ENCODE results near the gene RIMS3.
"Not testable (repeated sequence)": the region's sequence is repeated elsewhere in the genome, so short reads cannot be mapped to it uniquely, and the experiment has no call there.

Gene RIMS3

DNA sequence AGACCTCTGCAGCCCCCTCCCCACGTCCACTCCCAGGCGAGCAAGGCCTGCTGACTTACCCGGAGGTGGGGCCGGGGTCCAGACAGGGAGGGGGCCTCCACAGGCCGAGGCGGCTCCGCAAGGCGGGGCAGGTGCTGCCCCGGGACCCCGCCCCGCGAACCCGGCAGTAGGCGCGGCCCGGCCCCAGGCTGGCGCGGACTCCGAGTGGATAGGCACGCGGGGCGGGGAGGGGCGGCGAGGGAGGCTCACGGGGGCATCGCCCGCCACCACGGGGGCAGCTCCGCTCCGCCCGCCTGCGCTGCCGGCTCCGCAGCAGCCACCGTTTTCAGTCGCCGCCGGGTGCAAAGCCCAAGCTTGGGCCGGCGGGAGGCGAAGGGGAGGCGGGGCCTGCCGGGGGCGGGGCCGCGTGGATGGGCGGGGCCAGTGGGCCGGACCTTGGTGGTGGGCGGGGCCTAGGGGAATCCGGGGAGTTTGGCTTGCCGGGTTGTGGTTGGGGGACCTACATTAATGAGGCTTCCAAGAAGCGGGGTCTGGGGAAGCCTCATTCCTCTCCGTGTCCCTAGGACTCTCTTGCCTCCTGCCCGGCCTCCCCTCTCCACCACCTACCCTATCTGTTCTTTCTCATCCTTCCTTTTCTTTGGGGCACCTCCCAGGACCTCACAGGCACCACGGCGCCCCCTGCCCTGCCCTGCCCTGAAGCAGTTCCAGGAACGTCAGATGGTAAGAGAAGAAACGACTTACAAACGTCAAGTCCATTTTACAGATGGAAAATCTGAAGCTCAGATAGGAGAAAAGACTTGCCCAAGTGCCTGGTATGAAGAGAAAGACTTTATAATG, at the start of gene RIMS3:
TSS of gene RIMS3 (minus strand) at position 348 of the 837 bp plus-strand sequence. CDS start 23,757 bp downstream, outside the sequence.
- peak; percentile 70 for DNase-seq

DNA sequence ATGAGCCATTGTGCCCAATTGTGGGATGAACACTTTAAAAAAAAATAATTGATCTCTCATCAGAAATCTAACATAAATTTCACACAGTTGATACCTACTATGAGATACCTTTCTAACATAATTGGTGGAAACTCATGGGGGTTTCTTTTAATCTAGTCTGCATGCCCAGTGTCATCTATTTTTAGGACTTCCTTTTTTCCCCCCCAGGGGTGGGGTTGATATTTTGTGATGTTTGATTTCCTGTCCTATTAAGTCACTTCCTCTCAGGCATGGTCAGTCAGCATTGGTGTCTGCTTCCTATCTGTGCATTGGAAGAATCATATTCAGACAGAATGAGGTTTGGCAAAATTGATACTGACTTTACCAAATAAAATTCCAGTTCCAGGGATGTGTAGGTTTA, 47.5 kb upstream of the RIMS3 start:
- DNase-seq, result no peak

DNA sequence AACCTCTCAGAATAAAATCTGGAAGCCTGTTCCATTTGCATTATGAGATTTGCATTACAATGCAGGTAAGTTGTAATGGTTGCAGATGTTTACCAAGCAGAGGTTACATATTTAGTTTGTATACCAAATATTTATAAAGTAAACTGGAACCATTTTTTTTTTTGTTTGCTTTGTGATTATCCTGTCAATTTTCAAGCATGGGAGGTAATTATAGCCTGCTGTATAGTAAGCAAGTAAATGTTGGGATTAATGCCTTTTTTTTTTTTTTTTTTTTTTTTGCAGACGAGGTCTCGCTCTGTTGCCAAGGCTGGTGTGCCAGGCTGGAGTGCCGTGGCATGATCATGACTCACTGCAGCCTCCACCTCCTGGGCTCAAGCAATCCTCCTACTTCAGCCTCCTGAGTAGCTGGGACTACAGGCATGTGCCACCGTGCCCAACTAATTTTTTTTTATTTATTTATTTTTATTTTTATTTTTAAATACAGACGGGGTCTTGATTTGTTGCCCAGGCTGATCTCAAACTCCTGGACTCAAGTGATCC, 47.0 kb upstream of the RIMS3 start:
- DNase-seq, result peak; percentile 67

DNA sequence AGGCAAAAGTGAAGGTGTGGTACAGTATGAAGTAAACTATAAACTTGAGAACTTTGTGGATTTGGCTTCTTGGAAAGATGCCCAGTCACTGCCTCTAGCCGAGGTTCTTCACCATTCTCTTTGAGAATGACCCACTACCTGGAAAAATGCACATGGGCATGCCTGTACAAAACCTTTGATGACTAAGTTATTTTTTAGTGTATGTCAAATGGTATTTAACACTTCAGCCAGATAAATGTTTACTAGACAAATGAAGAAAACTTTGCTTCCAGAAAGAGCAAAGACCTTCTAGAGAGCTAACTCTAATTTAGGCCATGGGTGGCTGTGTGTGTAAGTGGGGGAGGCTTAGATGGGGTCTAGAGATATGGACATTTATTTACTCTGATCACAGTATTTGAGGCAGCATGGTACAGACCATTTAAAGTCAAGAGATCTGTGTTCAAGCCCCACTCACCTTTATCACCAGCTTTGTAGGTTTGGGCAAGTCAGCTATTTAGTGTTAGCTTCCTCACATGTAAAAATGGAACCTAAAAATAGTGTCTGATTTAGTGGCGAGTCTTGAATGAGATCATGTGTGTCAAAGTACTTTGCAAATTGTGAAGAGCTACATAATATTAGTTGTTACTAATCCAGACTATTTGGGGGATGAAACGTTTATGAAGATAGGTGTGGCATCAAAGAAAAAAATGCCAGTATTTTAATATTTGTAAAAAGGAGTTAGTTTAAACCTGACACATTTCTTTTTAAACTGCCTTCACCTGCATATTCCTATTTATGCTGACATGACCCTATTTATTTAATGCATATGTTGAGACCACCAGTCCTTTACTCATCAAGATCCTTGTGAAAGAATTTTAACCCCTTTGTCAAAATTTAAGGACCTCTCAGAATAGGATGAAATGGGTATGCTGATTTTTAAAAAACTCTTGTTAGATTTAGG, 46.3 kb upstream of the RIMS3 start:
- DNase-seq, result peak; percentile 59

DNA sequence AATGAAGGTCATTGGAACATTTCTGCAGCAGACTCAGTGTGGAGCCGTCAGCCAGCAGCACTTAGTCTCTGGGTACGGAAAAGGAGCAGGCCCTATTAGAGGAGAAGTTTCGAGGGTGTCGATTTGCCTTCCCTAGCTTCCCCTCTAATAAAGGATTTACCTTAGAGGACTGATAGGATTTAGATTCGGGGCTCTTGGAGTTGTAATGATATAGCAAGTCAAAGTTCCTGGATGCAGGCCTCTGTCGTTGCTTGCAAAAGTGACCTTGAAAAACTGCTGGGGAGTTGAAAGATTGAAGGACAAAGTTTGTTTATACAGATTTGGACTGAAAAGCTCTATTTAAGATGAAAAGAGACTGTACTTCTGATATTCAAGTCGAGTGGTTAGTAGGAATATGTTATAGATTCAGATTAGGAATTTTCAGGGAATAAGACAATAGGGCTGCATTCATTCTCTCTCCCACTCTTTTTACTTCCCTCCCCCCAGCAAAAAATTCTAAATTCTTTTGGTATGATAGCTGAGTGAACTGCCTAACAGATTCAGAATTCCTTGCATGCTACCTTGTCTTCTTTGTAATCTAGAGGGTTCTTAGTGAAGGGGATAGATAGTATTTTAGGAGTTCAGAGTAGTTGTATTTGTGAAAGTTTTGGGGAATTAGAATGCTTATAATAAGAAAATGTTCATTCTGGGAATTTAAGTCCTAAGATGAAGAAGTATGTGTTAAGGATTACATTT, 45.3 kb upstream of the RIMS3 start:
- DNase-seq, result no peak

DNA sequence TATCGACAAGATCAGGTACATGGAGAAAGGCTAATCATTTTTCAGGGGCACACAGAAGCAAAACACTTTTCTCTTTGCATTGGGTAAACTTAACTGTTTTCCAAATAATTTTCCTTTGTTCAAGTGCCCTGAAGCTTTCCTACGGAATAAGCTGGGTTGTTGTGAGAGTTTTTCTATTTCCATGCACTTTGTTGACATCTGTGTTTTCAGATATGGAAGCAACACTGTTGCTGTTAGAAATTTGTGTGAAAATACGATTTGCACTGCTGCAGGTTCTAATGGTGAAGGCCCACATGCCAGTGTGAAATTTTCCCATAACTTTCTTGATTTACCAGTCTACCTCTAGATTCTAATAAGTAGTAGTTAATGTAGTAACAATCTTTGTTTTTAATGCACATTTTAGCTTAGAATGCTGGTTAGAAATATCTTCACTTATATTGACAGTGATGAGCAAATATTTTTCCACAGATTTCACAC, 44.4 kb upstream of the RIMS3 start:
- DNase-seq, result no peak

DNA sequence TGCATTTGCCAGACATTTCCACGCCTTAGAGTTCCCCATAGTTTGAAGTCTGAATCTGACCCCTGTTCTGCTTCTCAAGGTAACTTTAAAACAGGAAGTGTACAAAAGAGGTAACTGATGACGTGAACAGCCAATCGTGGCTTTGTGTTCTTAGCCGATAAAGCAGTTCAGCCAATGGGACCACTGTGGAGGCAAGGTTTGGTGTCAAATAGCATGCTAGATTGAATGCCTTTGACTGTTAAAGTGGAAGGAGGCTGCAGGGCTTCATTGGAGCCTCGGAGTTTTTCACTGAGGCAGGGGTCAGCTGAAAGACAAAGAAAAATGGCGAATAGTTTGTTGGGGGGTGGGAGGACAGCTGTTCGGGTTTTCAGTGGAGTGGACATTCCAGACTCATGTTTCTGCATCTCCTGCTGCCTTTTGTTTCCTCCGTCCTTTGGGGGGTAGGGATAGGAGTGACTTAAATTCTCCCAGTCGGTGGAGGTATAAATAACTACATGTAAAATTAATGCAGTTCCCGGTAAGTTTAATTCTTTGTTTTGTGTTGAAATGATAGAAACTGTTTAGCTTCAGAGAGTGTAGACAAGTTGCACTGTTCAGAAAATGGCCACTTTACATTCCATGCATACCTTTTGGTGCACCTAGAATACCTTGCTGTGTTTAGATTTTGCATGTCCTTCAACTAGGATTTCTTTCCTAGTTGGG, 43.8 kb upstream of the RIMS3 start:
- peak; percentile 98 for DNase-seq

DNA sequence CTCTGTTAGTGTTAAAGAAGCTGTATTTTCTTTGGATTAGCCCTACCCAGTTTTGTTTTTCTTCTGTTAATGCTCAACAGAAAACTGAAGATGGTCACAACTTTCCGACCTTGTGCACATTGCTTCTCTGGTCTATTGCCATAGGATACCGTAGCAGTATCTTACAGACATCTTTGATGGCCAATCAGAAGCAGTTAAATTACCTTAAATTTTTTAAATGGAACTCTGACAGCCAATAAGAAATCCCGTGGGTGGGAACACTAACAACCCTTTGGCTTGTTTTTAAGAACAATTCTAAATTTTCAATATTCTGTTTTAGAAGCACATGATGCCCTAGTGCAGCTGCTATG, 43.2 kb upstream of the RIMS3 start:
- DNase-seq, result peak; percentile 93

DNA sequence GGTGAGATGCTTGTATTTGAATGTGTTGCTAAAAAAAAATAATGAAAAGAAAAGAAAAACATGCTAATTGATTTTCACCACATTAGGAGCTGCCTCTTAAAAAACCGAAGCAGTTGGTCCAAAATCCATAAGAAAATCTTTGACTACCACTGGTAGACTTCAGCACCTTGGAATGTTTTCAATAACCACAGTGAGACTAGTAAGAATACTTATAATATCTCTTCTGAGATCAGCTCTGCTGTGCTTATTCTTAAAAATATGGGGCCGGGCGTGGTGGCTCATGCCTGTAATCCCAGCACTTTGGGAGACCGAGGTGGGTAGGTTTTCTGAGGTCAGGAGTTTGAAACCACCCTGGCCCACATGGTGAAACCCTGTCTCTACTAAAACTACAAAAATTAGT, 41.1 kb upstream of the RIMS3 start:
- no peak for DNase-seq

DNA sequence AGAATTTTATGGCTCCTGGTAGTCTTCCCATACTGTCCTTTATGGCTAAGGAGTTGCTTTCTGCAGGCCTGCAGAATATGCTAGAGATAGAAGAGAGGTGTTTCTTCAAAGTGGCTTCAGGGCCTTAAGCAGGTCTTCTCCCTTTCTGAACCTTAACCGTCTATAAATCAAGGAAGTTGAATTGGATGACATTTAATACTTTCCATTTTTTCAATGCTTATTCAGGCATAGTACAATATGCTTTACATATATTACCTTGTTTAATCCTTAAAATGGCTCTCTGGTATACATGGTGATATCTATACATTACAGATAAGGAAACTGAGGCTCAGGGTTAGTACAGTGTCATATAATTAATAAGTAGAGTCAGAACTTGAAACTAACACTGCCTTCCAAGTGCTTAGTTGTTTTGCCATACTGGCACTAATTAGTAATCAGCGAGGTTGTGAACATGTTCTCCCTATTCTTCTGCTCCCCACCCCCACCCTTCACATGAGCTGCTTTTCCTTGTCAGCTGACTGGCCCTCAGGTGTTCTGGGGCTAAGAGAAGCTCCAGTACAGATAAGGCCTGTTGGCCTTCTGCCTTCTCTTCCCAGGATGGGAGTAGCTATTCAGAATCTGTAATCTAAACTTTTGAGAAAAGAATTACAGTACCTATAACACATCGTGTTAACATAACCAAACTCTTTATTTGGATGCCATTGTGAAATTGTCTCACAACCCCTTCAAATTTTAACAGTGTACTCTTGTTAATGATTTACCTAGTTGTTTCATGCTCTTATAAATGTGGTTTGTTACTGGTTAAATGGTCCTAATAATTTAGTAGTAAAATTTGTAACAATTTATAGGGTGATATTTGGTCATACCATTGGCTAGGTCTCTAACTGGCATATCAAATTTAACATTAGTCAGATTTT, 39.6 kb upstream of the RIMS3 start:
- DNase-seq, result no peak

DNA sequence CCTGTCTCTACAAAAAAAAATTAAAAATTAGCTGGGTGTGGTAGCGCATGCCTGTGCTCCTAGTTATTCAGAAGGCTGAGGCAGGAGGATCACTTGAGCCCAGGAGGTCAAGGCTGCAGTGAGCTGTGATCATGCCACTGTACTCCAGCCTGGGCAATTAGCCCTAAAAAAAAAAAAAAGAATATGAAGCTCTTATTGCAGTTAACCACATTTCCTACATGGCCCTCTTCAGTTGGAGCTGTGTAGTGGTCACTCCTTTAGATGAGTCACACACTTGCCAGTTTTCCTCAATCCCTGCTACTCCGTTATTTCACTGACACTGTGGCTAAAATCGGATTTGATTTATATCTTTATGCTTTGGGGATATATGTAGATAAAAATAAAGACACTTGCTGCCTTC, 37.8 kb upstream of the RIMS3 start:
- DNase-seq, result no peak

DNA sequence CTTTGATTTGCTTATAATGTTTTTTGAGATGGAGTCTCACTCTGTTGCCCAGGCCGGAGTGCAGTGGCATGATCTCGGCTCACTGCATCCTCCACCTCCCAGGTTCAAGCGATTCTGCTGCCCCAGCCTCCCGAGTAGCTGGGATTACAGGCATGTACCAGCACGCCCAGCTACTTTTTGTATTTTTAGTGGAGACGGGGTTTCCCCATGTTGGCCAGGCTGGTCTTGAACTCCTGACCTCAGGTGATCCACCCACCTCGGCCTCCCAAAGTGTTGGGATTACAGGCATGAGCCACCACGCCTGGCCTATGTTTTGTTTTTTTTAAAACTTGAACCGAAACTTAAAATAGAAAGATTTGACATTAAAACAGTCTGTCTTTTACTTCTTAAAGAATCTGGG, 37.3 kb upstream of the RIMS3 start:
- not testable (repeated sequence) for DNase-seq

DNA sequence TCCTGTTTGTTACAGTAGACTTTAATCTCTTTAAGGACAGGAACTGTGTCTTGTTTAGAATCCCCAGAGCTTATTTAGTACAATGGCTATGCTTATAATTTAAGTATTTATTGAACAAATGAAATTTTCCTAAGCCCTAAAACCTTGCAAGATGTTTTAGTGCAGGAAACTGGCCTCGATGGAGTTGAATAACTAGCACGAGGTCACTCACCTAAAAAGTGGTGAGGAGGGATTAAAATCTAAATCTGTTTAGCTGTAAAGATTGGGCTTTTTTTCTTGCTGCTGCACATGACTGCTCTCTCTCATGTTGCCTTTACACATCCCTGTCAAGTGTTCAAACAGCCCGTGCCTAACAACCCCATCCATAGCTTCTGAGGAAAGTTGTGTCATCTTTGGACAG, 36.2 kb upstream of the RIMS3 start:
- DNase-seq, result no peak

DNA sequence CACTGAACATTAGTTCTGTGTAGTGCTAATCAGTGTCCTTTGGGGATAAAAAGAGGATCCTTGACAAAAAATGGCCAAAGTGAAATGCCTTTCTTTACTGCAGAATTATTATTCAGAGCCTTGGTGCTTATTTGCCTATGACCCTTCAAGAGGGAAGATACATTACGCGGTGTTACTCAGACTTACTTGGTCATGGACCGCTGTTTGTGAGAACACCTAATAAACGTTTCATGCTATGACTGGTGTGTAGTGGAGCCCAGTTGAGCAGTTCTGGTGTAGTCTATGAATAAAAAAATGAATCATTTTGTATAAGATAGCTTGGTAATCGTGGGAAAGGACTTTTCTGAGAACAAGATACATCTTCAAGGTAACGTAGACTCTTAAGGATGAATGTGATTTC, 34.3 kb upstream of the RIMS3 start:
- DNase-seq, result no peak

DNA sequence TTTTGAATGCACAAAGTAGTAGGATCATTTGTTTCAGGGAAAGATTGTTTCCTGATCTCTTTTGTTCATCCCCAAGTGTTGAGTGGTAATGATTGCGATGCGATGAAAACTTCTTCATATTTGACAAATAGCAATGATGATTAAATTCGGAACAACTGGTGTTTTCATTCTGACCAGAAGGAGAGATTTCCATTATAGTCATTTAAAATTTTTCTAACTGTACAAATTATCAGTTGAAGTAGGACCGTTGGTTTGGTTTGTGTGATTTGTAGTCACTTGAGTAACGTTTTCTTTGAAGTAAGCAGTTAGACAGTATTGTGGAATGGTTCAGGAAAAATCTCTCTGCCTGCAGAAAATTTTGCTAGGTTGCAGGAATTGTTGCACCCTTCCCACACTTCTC, 32.0 kb upstream of the RIMS3 start:
- DNase-seq, result no peak

DNA sequence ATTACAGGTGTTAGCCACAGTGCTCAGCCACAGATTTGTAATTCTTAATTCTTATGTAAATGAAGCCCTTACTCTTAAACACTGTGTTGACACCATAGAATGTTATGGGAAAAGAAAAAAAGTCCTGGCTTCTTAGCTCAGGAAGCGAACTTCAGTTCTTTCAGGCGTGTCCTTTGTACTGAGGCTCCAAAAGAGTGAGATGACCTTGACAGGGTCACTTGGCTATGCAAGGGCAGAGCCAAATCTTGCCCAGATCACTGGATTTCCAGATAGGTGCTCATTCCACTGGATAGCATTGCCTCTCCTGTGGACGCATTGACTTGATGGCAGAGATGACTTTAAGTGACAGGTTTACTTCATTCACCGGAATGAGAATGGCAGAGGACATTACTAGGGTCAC, 30.8 kb upstream of the RIMS3 start:
- no peak for DNase-seq

DNA sequence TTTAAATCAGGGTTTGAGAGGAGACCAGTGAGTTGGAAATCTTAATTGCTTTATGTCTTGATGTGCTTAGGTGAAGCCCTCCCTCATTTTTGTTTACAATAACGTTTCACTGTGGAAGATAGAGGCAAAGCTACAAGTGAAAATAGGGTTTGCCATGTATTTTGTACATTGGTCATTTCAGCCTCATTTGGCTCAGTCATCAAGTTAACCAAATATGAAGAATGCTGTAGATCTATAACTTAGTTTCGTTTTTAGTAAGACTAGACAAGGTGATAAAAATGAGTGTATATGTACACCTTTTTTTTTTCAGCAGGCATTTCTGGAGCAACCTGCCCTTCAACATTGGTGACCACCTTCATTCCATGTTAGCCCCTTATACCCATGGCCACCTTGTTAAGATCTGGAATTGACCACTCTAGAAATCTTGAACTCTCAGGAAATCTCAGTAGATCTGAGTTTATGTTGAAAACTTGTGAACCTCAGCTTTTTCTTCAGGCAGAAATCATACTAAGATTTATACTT, 28.9 kb upstream of the RIMS3 start:
- DNase-seq, result no peak

DNA sequence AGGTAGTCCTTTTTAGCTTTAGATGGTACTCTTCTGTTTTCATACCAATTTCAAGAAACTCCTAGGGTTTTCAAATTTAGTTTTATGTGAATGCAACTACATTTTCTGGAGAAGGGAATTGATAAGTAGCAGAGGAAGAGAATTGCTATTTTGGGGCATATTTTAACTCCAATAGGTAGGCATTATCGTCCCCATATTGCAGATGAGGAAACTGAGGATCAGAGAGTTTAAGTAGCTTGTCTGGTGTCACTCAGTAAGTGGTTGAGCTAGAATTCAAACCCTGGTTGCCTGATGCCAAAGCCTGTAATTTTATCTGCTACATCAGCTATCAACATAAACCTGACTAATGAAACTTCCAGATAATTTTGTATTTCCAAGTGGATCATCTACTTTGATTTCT, 27.9 kb upstream of the RIMS3 start:
- DNase-seq, result no peak

DNA sequence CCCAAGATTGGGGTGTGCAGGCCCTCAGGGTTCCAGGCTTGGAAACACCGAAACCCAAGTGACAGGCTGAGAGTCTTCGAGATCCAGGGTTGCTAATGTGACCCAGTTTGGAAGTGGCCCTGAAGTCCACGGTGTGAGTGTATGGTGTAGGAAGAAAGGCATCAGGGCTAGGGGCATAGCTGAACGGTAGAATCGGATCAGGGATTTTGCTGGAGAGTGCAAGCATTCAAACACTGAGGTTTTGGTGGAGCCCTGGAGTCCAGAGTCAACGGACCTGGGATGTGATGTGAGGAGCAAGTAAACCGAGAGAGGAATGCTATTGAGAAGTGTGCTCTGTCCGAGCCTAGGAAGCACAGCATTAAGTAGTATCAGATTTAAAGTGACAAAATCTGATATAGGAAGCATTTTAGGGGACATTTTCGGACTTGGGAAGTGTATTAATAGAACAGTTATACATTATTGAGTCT, 27.0 kb upstream of the RIMS3 start:
- no peak for DNase-seq

DNA sequence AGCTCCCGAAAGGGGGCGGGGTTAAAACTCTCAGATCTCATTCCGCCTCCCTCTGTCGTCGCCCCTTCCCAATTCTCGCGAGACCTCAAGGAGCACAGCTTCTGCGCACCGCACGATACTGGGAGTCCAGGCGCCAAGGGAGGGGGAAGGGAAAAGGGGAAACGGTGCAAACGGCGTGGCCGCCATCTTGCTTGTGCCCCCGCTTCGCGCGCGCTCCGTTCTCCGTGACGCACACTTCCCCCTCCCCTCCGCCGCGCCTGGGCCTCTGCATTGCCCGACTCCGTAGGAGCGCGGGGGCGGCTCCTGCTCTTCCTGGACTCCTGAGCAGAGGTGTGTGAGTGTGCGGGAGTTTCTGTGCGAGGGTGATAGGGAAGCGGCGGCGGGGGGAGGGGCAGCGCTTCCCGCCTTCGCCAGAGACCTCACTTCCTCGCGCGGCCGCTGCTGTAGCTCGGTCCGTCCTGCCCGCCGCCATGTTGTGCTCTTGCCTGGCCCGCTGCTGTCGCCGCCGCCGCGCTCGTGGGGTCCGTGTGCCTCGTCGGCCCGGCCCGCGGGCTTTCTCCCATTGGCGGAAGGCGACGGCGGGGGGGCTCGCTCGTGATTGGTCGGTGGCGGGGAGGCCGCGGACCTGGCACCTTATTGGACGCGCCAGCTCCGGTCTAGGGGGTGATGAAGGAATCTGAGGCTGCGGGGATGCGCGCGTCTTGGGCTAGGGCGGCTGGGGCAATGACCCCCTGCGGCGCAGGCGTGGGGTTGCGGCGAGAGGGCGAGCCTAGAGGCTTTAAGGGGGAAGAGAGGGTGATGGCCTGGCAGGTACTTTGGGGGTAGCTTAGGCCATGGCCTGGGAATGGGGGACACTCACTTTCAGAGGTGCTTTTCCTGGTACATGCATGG, 26.3 kb upstream of the RIMS3 start, which contains the start of gene NFYC:
TSS of gene NFYC (plus strand) at position 167 of the 891 bp plus-strand sequence. CDS start 47,140 bp downstream, outside the sequence.
- DNase-seq, result peak; percentile 98
